DMS79 (cell line): ENCODE measurements around the gene COBL.

ENCODE experiments used
- DNase-seq: peaks from one replicate; lab custom pipeline; 2025; lab: John Stamatoyannopoulos, UW

Gene COBL

DNA sequence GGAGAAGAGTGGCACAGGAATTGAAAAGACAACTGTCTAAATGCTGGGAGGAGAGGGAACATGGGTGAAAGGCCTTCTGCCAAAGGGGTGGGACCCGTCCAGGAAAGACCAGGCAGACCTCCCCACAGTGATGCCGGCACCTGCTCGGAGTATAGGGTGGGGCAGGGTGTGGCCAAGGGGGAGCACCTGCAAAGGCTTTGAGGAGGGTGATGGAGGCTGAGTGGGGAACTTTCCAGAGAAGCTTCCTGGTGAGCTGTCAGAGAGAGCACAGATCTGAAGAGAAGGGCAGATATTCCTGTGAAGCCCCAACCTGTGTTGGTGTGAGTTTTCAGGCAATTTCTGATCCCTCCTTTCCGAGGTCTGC lies 270.5 kb downstream of the COBL start:
- DNase-seq = no peak

DNA sequence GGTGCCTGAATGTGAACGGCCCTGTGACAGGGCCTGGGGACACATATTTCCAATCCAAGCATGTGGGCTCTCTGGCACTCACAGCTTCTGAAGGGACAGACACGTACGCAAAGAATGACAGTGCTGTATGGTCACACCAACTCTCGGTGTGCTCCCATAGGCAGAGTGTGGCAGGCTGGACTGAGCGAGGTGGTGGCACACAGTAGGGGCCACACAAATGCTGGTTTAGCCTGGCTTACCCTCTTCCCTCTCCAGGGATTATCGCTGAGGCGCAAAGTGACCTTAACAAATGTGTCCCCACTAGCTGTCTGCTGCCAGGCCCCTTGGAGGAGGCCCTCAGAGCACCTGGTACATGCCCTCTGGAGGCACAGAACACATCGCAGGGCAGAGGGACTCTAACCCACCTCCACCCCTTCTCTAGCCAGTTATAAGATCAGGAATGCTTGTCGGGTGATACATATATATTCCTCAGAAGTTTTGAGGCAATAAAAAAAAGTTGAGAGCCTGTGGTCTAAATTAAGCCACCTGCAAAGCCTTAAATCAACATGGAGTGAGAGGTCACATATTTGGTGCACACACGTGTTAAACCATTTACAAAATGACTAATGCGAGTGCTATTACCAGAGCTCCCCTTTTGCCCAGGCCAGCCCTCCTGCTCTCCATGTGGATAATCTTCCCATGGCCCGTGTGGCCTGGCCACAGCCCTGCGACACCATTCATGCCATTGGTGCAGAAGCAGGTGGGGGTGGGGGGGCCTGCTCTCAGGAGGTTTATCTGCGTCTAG lies 271.1 kb downstream of the COBL start:
- no peak for DNase-seq

DNA sequence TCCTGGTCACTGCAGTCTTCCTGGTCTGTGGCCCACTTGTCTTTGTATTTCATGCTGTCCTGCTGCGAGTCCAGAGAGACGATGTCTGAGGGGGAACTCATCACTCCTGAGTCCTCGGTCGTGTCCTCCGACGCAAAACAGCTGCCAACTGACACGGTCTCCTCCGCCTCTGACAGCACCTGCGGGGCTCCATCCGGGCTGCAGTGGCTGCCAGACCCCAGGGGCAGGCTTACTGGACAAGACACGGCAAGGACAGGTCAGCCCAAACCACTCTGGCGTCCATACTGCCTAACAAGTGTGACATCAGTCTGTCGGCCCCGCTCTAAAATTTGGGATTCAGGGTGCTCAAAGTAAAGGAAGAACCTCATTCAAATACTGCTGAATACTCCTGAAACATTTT lies 273.1 kb downstream of the COBL start:
- DNase-seq = no peak

DNA sequence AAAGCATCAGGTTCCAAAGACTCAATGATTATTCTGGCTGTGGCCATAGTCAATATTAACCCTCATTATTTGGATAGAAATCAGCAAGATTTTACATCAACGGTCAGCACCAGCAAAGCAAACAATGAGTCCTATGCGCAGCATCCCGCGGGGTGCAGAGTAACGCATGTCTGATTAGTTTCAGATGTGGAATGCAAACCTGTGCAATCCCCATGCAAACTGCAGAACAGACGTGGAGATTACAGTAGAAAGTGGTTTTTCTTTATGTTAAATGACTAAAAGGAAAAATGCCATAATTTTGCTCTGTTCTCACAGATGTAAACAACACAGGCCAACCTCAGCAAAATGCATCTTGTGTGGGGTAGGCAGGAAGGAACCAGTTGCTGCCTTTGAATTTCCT lies 275.8 kb downstream of the COBL start:
- no peak for DNase-seq

DNA sequence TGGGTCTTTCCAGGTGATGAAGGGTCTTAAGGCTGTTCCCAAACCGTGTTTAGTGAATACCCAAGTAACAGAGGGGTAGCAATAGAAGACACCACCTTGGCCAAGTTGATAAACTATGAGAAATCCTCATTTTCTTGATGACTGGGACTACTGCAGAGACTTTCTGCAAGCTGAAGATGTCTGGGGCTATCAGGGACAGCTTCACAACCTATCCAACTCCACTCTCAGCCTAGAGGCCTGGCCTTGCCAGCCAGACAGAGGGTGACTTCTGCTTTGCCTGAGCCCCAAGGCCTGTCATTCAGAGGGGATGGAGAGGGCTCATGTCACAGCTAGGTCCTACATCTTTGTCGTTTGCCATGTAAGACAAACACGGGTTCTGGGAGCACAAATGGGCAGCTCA lies 278.0 kb downstream of the COBL start:
- no peak for DNase-seq

DNA sequence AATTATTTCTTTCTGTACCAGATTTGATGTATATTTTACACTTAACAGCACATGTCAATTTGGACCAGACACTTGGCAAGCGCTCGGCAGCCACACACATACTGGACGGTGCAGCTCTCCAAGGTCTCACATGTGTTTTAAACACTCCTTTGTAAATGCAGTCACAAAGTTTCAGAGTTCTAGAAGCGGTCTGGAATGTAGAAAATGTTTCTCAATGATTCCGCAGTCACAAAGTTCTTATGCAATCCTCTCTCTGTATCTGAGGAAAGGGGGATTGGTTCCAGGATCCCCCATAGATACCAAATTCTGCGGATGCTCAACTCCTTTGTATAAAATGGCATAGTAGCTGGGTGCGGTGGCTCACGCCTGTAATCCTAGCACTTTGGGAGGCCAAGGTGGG lies 280.9 kb downstream of the COBL start:
- DNase-seq = no peak

DNA sequence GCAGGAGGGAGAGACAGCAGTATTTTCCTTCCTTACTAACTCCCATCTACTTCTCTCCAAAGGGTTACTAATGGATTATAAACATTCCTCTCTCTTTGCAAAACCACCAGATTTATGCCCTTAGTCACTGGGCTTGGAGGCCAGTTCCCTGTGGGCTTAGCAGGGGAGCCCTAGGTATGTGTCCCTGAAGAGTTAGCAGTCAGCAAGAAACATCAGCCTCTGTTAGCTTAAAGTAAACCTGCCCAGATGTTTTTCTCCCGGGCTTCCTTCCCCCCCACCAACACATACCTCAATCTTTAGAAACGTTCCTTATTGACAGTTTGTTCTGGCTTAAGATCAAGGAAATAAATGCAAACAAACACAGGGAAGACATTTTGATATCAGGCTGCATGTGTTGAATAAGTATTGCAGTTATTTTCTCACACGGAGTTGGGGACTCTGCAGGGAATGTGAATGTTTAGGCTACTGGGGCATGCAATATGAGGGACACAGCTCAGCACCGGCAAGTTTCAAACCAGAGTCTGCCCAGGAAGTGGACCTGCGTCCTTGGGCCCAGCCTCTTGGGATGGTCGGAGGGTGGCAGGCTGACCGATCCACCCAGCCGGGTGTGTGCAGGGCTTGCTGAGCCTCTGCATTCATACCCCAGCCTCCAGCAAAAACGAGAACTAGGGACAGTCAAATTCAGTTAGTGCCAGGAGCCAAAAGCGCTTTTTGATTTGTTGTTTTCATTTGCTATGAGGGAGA lies 281.9 kb downstream of the COBL start:
- no peak for DNase-seq

DNA sequence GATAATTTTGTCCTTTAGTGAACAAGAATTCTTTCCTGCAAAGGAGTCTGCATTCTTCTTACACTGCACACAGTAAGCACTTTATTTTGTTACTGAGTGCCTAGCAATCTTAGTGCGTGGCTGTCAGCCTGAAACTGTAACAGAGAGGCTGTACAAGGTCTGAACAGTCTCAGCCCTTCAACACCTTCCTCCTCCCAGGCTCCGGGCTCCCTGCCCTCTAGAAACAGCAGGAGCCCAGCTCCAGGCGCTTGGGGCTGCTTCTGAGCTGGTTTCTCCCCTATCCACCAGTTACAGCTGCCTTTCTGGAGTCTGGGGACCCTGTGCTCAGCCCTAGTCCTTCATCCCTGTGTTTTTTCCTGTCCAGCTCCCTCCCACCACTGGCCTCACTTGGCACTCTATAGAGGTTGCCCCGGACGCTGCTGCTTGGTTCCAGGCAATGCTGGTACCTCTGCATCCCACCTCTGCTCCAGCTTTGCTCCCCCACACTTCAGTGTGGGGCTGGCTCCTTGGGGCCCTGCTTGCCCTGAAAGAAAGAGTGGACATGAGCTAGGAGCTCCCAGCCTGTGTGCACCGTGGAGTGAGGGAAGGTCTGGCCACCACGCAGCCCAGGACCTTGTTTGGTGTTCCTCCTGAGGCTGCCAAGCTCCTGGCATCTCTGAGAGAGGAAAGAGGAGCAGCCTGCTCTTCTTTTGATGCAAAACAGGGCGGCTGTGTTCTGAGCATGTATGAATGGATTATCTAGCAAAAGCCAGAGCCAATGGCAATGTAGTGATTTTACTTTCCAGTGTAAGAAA lies 282.7 kb downstream of the COBL start:
- DNase-seq = no peak

DNA sequence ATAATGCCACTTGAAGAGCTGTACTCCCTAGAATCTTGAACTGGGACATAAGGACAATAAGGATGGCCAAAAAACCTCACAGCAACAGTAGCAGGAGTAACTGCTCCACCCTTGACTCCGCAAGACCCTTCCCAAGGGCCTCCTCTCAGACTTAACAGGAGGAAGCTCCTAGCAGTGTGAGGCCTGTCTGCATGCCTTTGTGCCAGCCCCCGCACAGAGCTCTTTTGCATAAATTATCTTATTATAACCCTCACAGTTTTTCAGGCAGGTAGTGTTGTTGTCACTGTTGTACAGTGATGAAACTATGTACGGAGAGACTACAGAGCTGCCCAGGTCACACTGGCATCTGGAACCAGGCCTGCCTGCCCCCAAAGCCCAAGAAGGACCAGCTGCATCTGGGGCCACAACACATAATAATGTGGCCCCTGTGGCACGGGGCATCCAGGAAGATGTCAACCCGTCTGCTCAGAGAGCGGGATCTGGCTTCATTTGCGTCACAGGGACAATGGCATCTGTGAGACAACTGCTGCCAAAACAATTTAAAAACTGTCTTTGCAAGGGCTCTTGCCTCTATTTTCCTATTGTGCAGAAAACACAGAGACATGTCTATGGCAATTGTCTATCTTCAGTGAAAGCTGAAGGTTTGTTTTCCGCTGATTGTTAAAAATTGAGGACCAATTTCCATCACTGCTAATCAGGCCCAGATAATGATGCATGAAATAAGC lies 284.7 kb downstream of the COBL start:
- no peak for DNase-seq

DNA sequence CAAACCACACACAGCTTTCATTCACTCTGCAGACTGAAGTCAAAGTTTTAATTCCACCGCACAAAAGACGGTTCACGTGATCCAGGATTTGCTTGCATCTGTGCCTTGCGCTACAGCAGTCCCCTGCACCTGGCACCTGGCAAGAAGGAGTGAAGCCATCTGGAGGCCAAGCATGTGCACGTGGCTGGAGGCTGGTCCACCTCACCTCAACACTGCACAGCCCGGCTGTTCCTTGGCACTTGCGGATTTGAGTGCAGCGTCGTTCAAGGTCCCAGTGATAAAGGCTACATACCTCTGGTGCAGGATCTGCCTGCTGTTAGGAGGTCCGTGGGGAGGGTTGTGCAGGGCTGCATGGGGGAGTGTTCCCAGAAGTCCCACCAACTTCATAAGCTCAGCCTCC lies 285.4 kb downstream of the COBL start:
- no peak for DNase-seq

DNA sequence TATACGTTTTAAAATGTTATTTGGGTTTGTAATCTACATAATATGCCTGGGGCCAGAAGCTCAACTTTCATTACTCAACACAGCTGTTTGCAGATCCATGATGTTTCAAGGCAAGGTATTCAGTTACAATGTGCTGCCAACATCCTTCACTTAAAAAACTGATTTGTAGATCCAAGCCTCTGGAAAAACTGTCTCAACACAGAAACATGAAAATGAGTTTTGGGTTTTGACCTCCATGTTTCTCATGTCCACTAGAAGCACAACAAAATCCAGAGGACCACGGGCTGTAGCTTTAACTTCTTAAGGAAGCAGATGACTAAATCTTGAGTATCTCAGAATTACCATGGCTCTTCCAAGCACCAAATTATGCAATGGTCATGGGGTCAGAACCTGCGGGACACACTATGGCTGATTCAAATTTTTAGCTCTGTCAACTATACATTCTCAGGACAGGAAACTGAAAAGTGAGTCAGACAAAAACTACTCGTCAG lies 286.9 kb downstream of the COBL start:
- DNase-seq = no peak

DNA sequence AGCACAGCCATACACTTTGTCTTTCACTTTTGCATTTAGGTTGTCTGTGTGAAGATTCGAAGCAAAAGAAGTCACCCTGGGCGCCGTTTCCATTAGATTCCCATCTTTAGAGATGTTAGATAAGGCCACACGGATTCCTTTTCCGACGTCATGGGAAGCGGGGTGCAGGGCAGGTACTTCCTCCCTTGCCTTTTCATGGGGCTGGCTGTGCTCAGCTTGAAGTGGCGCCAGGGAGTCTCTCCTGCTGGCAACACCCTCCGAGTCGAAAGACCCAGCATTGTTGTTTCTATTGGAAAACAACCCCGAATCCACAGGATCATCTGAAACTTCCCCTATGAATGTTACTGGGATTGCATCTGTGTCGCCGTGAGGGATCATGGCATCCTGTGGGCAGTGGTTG lies 287.5 kb downstream of the COBL start:
- no peak for DNase-seq

DNA sequence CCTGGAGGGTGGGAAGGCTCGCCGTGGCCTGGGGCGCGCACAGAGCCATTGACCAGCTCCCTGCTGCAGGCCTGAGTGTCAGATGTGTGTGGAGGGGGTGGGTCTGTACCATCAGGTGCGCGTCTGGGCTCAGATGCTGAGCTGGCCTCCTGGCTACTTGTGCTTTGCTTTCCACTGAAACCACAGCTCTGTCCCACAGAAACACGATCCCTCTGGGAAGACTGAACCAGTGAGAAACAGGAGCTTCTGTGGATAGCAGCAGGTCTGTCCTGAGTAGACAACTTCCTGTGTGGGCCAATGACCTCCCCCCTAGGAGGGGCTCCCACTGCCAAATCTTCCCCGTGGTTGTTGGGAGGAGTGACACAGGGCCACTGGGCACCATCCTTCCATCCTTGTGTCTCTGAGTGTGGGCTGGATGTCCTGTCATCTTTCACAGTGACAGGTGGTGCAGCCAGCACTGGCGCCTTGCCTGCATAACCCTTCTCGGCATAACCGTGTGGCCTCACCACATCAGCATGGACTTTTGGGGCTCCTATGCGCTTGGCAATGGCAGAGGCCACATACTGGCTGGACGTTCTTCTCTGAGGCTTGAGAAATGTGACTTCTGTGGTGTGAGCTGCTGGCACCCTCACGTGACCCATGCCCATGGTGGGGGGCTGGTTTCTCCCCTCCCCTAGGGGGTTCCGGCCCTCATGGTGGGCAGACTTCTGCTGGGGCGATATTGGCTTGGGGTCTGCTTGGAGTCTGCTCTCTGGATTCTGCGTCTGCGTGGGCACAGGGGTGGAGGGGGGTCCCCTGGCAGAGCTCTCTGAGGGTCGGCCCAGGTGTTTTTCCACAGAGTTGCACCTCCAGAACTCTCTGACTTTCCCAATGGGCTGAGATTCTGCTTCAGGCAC lies 288.4 kb downstream of the COBL start:
- no peak for DNase-seq

DNA sequence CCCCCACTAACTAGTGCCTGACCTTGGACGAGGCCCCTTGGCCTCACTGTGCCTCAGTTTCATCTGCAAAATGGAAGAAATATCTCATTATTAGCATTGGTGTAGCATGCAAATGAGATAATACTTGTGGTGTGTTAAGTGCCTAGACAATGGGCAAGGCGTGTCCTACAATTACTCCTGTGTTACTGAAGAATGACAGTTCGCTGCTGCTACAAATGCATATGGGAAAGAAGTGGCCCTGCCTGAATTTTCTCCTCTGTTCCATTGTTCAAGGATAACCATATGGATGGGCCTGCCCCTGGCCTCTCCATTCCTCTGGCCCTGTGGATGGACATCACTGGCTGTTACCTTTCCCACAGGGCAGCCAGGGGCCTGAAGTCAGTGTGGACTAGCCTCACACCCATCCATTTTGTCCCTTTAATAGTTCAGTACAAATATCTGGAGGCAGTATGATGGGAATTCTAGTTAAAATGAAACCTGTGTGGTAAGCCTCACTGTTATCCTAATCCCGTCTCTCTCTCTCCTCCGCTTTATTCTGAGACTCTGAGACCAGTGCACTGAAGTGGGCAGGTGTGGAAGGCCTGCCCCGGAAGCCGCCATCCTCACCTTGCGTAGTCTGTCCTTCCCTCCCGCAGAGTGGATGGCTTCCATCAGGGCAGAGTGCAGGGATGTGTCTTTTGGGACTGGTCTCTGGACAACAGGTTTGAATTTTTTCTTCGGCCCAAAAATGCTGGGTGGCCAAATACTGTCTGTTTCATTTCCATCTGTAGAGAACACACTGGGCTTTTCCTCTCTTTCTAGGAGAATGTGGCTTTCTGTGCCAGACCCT lies 289.3 kb downstream of the COBL start:
- no peak for DNase-seq

DNA sequence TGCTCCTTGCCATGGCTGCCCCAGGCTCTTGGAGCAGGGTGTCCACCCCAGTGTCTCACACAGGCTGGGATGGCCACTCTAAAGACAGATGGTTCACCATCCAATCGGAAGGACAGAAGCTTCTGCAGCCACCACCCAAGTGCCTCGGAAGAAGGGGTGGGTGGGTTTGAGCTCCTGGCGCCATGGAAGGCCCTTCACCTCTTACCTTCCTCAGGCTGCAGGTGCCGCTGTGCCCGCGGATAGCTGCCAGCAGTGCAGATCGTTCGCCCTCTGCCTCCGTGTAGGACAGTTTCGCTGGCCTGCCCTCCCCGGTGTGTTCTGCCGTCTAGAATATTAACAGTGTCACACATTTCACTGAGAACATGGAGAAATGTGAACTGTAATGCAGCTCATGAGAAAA lies 290.3 kb downstream of the COBL start:
- DNase-seq = no peak

DNA sequence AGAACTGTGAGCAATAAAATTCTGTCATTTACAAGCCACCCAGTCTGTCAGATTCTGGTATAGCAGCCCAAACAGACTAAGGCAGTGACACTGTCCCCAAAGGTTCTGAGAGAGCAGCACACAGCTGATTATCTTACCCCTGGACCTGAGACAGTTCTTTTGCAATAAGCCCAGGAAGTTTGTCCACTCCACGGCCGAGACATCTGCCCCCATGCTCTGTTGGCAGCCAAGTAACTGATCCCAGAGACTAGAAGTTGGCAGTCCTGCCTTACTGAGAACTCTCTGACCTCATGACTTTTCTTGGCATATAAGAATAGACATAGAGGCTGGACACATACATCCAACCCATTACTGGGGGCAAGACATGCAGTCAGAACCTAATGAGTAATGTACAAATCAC lies 290.9 kb downstream of the COBL start:
- DNase-seq = no peak

DNA sequence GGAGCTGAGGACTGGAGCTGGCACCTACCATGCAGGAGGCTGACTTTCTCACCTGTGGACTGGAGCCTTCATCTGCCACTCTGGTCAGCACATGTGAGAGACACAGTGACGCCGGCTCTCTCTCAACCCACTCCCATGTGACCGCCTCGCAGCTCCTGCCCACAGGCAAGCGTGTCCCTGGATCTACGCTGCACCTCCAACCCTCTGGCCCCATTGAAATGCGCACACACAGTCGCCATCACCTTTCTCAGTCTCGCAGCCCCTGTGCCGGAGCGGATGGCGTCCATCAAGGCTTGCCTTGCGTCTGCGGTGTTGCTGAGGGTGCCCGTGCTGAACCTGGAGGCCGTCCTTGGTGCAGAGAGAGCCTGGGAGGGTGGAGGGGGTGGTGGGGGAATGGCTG lies 291.7 kb downstream of the COBL start:
- DNase-seq = no peak

DNA sequence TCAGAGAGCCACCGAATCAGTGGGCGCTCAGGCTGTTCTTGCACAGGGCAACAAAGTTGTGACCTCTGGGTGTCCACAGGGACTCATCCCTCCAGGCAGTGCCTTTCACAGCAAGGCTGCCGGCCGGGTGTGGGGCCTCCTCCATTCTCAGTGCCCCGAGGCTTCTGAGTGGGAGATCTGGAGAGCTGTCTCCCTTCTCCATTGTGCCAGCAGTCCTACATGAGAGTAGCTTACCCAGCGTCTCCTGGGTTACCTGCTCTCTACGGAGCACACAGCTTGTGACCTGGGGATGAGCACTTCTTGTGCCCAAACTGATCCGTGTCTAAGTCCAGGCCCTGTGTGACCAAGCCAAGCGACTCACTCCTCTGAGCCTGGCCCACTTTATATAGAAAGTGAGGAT lies 293.1 kb downstream of the COBL start:
- no peak for DNase-seq

DNA sequence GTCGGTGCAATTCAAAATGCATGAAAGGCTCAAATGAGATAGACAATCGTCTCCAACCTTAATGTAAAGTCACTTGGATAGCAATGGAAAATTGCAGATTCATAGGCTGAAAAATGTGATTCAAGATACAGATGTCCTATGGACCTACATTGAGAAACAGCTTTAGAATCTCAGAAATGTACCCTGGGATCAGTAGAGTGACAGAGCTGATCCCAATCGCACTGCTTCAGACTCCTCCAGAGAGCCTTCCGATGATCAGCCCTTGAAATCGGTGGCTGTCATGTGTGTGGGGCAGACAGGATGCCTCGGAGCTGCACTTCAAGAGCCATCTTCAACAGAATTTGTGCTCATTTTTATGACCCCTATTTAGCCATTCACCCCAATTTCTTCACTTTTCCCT lies 293.8 kb downstream of the COBL start:
- DNase-seq = no peak

DNA sequence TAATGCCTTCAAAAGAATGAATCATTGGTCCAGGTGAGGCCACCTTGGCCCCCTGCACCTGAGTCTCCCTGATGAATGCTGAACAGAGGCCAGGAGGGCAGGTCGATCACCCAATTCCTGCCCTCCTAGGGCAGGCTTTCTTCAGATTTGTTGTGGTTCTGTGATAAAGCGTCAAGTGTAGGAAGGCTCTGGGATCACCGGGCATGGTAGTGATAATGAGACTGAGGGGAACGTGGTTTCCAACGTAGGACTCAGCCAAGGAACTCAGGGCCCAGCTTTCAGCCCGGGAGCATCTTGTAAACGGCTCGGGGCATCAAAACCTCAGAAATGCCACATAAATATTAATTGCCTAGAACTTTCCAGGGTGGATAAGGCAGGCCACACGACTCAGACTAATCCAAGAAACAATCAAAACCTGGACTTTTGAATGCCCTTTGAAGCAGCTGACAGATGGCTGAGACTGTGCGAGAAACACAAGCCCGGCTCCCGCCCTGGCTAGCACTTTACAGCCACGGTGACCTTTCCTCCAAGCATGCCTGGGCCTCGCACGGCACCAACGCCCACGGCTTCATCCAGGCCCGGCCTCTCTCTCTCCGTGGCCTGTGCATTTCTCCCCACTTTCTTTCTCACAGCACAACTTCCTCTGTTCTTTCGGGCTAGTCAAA lies 294.6 kb downstream of the COBL start:
- DNase-seq = no peak
